Thoracic aorta (tissue), 2 donors: ENCODE measurements around the gene NKAIN1. TPM values are rescaled to one million over a fixed set of nuclear protein-coding genes. Genes with fewer than 3 reads are reported as not detected.
A peak's percentile ranks its signal among the peaks of the same experiment; 100 is the strongest.
"Not testable (repeated sequence)": the region's sequence is repeated elsewhere in the genome, so short reads cannot be mapped to it uniquely, and the experiment has no call there.

Source experiments
- ATAC-seq: fragments of 150-250 bp; one replicate; pipeline ENCODE4 v1.8.0; 2017; ENCODE audit warnings: low read depth; ENCODE audit not compliant: insufficient number of reproducible peaks, low FRiP score
- DNase-seq: peaks from one replicate; pipeline ENCODE4 v3.0.0-alpha.2; 2020; ENCODE audit warnings: low spot score
- H3K27ac ChIP-seq, 2 donors: fragments of 200-600 bp; sonication (generic); 1 replicate in 1 of 2; 2 replicates in 1 of 2; pipeline ENCODE4 v1.5.1; 2016; ENCODE audit warnings: mild to moderate bottlenecking in 2 of 2, moderate library complexity in 2 of 2
- H3K27me3 ChIP-seq: fragments of 200-600 bp; sonication (generic); replicated peaks from 2 replicates; pipeline ENCODE4 v1.6.0; 2016; ENCODE audit warnings: mild to moderate bottlenecking; ENCODE audit not compliant: insufficient read depth
- H3K36me3 ChIP-seq: fragments of 200-600 bp; sonication (generic); one replicate; pipeline ENCODE4 v1.5.1; 2016
- H3K4me1 ChIP-seq, 2 donors: fragments of 200-600 bp; sonication (generic); 1 replicate in 1 of 2; 2 replicates in 1 of 2; pipeline versions ENCODE4 v1.5.1 to v1.6.0; 2016; ENCODE audit warnings: low read depth in 2 of 2, mild to moderate bottlenecking in 1 of 2; ENCODE audit not compliant: control insufficient read depth in 1 of 2
- H3K4me3 ChIP-seq: fragments of 200-600 bp; sonication (generic); 2 replicates; pipeline ENCODE4 v1.5.1; 2016; ENCODE audit warnings: mild to moderate bottlenecking
- H3K9me3 ChIP-seq: fragments of 200-600 bp; sonication (generic); 2 replicates; pipeline ENCODE4 v1.5.1; 2016
- CTCF ChIP-seq: fragments of 200-600 bp; sonication (generic); IDR thresholded peaks from one replicate; pipeline ENCODE4 v1.5.1; 2019; ENCODE audit warnings: antibody characterized with exemption
- total RNA-seq, 2 donors: library from RNA; depleted of rRNA; stranded (reverse); fragments of >200 nt; gene quantifications; one replicate each; pipeline versions ENCODE4 v1.1.0 to v1.2.3, GENCODE V29; 2016

Gene NKAIN1
- total RNA-seq, 2 donors from 2014 or later, result not detected

GRCh38 chr1:31181515-31182343, 58.0 kb downstream of the NKAIN1 start:
- H3K27me3 ChIP-seq, result peaks cover 5% of the 10 kb centered on the region
- H3K4me1 ChIP-seq, result peaks cover 5 to 11% of the 10 kb centered on the region in 2 donors
- H3K4me3 ChIP-seq, result peak overlapping the region; percentile 48
- TF ChIP-seq CTCF, result peak; percentile 59
- ATAC-seq, result peak; percentile 18
- H3K9me3 ChIP-seq, result no peaks in the 10 kb centered on the region
- DNase-seq, result no peak
- H3K36me3 ChIP-seq, result no peaks in the 10 kb centered on the region
- no peak overlapping the region for H3K27ac ChIP-seq

- peaks cover 5 to 11% of the 10 kb centered on the region in 2 donors for H3K4me1 ChIP-seq
- H3K9me3 ChIP-seq, result no peaks in the 10 kb centered on the region
- H3K4me3 ChIP-seq, result no peak overlapping the region
- no peak for TF ChIP-seq CTCF
- ATAC-seq (no peak), DNase-seq (no peak)
- H3K27ac ChIP-seq, result no peak overlapping the region
- no peaks in the 10 kb centered on the region for H3K36me3 ChIP-seq
- H3K27me3 ChIP-seq, result peaks cover 5% of the 10 kb centered on the region
Measured at GRCh38 chr1:31180338-31180737, 59.3 kb downstream of the NKAIN1 start.

GRCh38 chr1:31176291-31176690, 63.4 kb downstream of the NKAIN1 start:
- H3K36me3 ChIP-seq, H3K27me3 ChIP-seq, H3K9me3 ChIP-seq, H3K4me1 ChIP-seq, DNase-seq, H3K4me3 ChIP-seq, H3K27ac ChIP-seq, ATAC-seq: not testable (repeated sequence)

- no peaks in the 10 kb centered on the region for H3K36me3 ChIP-seq
- TF ChIP-seq CTCF, result no peak
- no peaks in the 10 kb centered on the region for H3K9me3 ChIP-seq
- peak overlapping the region; percentile 80 to 81 for H3K27ac ChIP-seq
- peaks cover 3 to 9% of the 10 kb centered on the region in 2 donors for H3K4me1 ChIP-seq
- H3K4me3 ChIP-seq, result no peak overlapping the region
- H3K27me3 ChIP-seq, result no peaks in the 10 kb centered on the region
- DNase-seq (no peak), ATAC-seq (no peak)
Measured at GRCh38 chr1:31170486-31170735, 69.3 kb downstream of the NKAIN1 start.

GRCh38 chr1:31166462-31166861, 73.2 kb downstream of the NKAIN1 start:
- Histone ChIP-seq H3K36me3 (no peaks in the 10 kb centered on the region), H3K4me1 (peaks cover 3 to 5% of the 10 kb centered on the region in 2 donors), H3K27me3 (no peaks in the 10 kb centered on the region), H3K27ac (no peak overlapping the region), H3K4me3 (no peak overlapping the region), H3K9me3 (no peaks in the 10 kb centered on the region)
- ATAC-seq, result no peak
- DNase-seq, result no peak
- TF ChIP-seq CTCF, result no peak

- TF ChIP-seq CTCF, result no peak
- DNase-seq (no peak), ATAC-seq (no peak)
- H3K9me3 ChIP-seq, result no peaks in the 10 kb centered on the region
- H3K36me3 ChIP-seq, result no peaks in the 10 kb centered on the region
- H3K4me1 ChIP-seq, result no peaks in the 10 kb centered on the region
- H3K27me3 ChIP-seq, result no peaks in the 10 kb centered on the region
- H3K4me3 ChIP-seq, result no peak overlapping the region
- no peak overlapping the region for H3K27ac ChIP-seq
Measured at GRCh38 chr1:31164291-31164690, 75.4 kb downstream of the NKAIN1 start.
